SK-N-SH treated with all-trans-retinoic acid at 6 μM for 48 hours (cell line): Measurements from ENCODE around the gene PTPRN2.

Source experiments
- ATAC-seq: fragments of 200-7000 bp; cut with Tn5 transposase; 3 replicates; pipeline ENCODE4 v1.9.1; 2020; ENCODE audit warnings: mild to moderate bottlenecking, moderate library complexity
- ARNTL ChIP-seq: fragments of 450-650 bp; formaldehyde crosslinking; IDR thresholded peaks from 2 replicates; pipeline ENCODE4 v1.5.0; 2020; ENCODE audit warnings: low read depth, mild to moderate bottlenecking, moderate library complexity, borderline replicate concordance
- BACH2 ChIP-seq: fragments of 250-450 bp; sonication (Bioruptor Pico); IDR thresholded peaks from 2 replicates; pipeline ENCODE4 v1.9.0; 2021; ENCODE audit warnings: mild to moderate bottlenecking, borderline replicate concordance
- CSDC2 ChIP-seq: fragments of 250-450 bp; sonication (Bioruptor Pico); IDR thresholded peaks from 2 replicates; pipeline ENCODE4 v1.5.0; 2020; ENCODE audit warnings: mild to moderate bottlenecking, moderate library complexity
- ESRRG ChIP-seq: fragments of 250-450 bp; sonication (Bioruptor Pico); IDR thresholded peaks from 2 replicates; pipeline ENCODE4 v1.6.1; 2021; ENCODE audit warnings: mild to moderate bottlenecking
- GLIS3 ChIP-seq: fragments of 250-450 bp; sonication (Bioruptor Pico); IDR thresholded peaks from 2 replicates; pipeline ENCODE4 v1.5.0; 2020; ENCODE audit warnings: mild to moderate bottlenecking, moderate library complexity
- ISL1 ChIP-seq: fragments of 250-450 bp; sonication (Bioruptor Pico); IDR thresholded peaks from 2 replicates; pipeline ENCODE4 v2.1.2; 2022; ENCODE audit warnings: mild to moderate bottlenecking, moderate library complexity
- OSR1 ChIP-seq: fragments of 250-450 bp; sonication (Bioruptor Pico); IDR thresholded peaks from 2 replicates; pipeline ENCODE4 v1.8.0; 2022; ENCODE audit warnings: moderate library complexity, mild to moderate bottlenecking, inconsistent platforms
- PPARA ChIP-seq: fragments of 250-450 bp; sonication (Bioruptor Pico); IDR thresholded peaks from 2 replicates; pipeline ENCODE4 v1.5.0; 2020; ENCODE audit warnings: mild to moderate bottlenecking, borderline replicate concordance
- SNAI2 ChIP-seq: fragments of 250-450 bp; sonication (Bioruptor Pico); IDR thresholded peaks from 2 replicates; pipeline ENCODE4 v1.5.0; 2020; ENCODE audit warnings: mild to moderate bottlenecking, moderate library complexity
- TCF4 ChIP-seq: fragments of 250-450 bp; sonication (Bioruptor Pico); IDR thresholded peaks from 2 replicates; pipeline ENCODE4 v1.8.0; 2021; ENCODE audit warnings: mild to moderate bottlenecking, moderate library complexity, borderline replicate concordance
- TOX ChIP-seq: fragments of 250-450 bp; sonication (Bioruptor Pico); IDR thresholded peaks from 2 replicates; pipeline ENCODE4 v1.8.0; 2021; ENCODE audit warnings: mild to moderate bottlenecking, moderate library complexity, borderline replicate concordance
- ZFP3 ChIP-seq: fragments of 250-450 bp; sonication (Bioruptor Pico); IDR thresholded peaks from 2 replicates; pipeline ENCODE4 v1.5.0; 2020; ENCODE audit warnings: mild to moderate bottlenecking, moderate library complexity
- ZNF70 ChIP-seq: fragments of 450-650 bp; formaldehyde crosslinking; IDR thresholded peaks from 2 replicates; pipeline ENCODE4 v1.5.0; 2020; ENCODE audit warnings: mild to moderate bottlenecking, moderate library complexity
- ZNF8 ChIP-seq: fragments of 450-650 bp; formaldehyde crosslinking; IDR thresholded peaks from 2 replicates; pipeline ENCODE4 v1.5.0; 2020; ENCODE audit warnings: mild to moderate bottlenecking, moderate library complexity
- TF ChIP-seq, protein P1 (sequence below): fragments of 250-450 bp; sonication (Bioruptor Pico); IDR thresholded peaks from 2 replicates; pipeline ENCODE4 v1.5.1; 2021; ENCODE audit warnings: mild to moderate bottlenecking, moderate library complexity
- TF ChIP-seq, protein P2 (sequence below): fragments of 250-450 bp; sonication (Bioruptor Pico); IDR thresholded peaks from 2 replicates; pipeline ENCODE4 v1.8.0; 2021; ENCODE audit warnings: low read depth, mild to moderate bottlenecking, moderate library complexity, borderline replicate concordance
- TF ChIP-seq, protein P3 (sequence below): fragments of 250-450 bp; sonication (Bioruptor Pico); IDR thresholded peaks from 2 replicates; pipeline ENCODE4 v1.5.1; 2020; ENCODE audit warnings: low read depth, mild to moderate bottlenecking, moderate library complexity
- TF ChIP-seq, protein P4 (sequence below): fragments of 250-450 bp; sonication (Bioruptor Pico); IDR thresholded peaks from 2 replicates; pipeline ENCODE4 v1.5.0; 2020; ENCODE audit warnings: mild to moderate bottlenecking, moderate library complexity
- TF ChIP-seq, protein P5 (sequence below): fragments of 250-450 bp; sonication (Bioruptor Pico); IDR thresholded peaks from 2 replicates; pipeline ENCODE4 v1.8.0; 2020; ENCODE audit warnings: mild to moderate bottlenecking, moderate library complexity, borderline replicate concordance

Gene PTPRN2

DNA sequence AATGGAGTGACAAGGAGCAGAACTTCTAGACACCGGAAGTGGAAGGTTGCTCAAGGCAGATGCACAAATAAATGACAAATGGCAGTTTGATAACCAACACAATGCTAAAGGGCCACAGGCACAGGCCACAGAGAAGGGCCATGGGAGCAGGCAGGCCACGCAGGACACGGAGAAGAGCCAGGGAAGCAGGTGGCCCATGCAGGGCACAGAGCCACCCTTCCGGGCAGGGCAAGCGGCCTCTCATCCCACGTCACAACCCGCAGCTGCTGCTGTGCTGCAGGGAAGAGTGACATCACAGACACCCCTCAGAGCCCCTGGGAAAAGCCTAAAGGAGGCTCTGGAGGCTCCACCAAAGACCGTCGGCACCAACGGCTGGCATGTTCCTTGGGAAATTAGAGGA, 328.5 kb downstream of the PTPRN2 start:
- ATAC-seq = no peak
- TF ChIP-seq, protein P1, sequence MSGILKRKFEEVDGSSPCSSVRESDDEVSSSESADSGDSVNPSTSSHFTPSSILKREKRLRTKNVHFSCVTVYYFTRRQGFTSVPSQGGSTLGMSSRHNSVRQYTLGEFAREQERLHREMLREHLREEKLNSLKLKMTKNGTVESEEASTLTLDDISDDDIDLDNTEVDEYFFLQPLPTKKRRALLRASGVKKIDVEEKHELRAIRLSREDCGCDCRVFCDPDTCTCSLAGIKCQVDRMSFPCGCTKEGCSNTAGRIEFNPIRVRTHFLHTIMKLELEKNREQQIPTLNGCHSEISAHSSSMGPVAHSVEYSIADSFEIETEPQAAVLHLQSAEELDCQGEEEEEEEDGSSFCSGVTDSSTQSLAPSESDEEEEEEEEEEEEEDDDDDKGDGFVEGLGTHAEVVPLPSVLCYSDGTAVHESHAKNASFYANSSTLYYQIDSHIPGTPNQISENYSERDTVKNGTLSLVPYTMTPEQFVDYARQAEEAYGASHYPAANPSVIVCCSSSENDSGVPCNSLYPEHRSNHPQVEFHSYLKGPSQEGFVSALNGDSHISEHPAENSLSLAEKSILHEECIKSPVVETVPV (CRISPR knock-in tag) = no peak
- no peak for TF ChIP-seq OSR1 (CRISPR knock-in tag)
- TF ChIP-seq, protein P2, sequence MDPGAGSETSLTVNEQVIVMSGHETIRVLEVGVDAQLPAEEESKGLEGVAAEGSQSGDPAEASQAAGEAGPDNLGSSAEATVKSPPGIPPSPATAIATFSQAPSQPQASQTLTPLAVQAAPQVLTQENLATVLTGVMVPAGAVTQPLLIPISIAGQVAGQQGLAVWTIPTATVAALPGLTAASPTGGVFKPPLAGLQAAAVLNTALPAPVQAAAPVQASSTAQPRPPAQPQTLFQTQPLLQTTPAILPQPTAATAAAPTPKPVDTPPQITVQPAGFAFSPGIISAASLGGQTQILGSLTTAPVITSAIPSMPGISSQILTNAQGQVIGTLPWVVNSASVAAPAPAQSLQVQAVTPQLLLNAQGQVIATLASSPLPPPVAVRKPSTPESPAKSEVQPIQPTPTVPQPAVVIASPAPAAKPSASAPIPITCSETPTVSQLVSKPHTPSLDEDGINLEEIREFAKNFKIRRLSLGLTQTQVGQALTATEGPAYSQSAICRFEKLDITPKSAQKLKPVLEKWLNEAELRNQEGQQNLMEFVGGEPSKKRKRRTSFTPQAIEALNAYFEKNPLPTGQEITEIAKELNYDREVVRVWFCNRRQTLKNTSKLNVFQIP (CRISPR knock-in tag) = no peak
- TF ChIP-seq ZNF70 (CRISPR knock-in tag) = no peak
- no peak for TF ChIP-seq ISL1 (CRISPR knock-in tag)
- no peak for TF ChIP-seq TOX (CRISPR knock-in tag)
- no peak for TF ChIP-seq GLIS3
- TF ChIP-seq SNAI2 (CRISPR knock-in tag) = no peak

DNA sequence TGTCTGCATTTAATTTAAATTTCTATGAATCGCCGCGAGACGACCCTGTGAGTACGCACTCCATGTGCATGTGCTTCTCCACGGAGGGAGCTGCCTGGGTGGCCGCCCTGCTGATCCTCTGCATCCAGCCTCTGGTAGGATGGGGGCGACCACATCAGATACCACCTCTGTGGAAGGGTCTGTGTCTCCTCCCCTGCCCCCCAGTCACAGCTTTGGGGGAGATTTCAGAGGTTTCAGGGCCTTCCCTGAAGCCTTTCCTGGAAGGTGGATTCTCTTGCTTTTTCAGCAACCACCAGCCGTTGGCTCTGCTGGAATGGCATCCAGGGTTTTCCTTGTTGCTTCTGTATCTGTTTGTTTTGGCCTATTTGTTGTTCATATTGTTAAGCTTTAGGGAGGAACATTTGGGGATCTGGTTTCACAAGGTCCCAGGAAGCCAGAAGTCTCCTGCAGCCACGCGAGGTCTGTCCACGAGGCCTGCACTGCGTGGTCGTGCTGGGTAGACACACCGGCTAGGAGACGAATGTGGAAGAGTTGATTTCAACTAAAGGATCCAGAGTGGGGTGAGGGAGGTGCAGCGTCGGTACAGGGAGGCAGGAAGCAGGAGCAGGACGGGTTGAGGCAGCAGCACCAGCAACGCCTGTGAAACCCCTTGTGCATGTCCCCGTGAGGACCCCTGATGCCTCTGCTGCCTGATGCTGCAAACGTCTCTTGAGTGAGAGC, 329.1 kb downstream of the PTPRN2 start:
- TF ChIP-seq BACH2 (no peak), CSDC2 (CRISPR knock-in tag) (no peak), PPARA (no peak), ZFP3 (CRISPR knock-in tag) (no peak), GLIS3 (no peak), SNAI2 (CRISPR knock-in tag) (no peak), TCF4 (CRISPR knock-in tag) (no peak), ZNF8 (no peak), ESRRG (CRISPR knock-in tag) (no peak), ARNTL (CRISPR knock-in tag) (no peak)
- TF ChIP-seq, protein P3, sequence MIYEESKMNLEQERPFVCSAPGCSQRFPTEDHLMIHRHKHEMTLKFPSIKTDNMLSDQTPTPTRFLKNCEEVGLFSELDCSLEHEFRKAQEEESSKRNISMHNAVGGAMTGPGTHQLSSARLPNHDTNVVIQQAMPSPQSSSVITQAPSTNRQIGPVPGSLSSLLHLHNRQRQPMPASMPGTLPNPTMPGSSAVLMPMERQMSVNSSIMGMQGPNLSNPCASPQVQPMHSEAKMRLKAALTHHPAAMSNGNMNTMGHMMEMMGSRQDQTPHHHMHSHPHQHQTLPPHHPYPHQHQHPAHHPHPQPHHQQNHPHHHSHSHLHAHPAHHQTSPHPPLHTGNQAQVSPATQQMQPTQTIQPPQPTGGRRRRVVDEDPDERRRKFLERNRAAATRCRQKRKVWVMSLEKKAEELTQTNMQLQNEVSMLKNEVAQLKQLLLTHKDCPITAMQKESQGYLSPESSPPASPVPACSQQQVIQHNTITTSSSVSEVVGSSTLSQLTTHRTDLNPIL (CRISPR knock-in tag) = no peak
- TF ChIP-seq, protein P4, sequence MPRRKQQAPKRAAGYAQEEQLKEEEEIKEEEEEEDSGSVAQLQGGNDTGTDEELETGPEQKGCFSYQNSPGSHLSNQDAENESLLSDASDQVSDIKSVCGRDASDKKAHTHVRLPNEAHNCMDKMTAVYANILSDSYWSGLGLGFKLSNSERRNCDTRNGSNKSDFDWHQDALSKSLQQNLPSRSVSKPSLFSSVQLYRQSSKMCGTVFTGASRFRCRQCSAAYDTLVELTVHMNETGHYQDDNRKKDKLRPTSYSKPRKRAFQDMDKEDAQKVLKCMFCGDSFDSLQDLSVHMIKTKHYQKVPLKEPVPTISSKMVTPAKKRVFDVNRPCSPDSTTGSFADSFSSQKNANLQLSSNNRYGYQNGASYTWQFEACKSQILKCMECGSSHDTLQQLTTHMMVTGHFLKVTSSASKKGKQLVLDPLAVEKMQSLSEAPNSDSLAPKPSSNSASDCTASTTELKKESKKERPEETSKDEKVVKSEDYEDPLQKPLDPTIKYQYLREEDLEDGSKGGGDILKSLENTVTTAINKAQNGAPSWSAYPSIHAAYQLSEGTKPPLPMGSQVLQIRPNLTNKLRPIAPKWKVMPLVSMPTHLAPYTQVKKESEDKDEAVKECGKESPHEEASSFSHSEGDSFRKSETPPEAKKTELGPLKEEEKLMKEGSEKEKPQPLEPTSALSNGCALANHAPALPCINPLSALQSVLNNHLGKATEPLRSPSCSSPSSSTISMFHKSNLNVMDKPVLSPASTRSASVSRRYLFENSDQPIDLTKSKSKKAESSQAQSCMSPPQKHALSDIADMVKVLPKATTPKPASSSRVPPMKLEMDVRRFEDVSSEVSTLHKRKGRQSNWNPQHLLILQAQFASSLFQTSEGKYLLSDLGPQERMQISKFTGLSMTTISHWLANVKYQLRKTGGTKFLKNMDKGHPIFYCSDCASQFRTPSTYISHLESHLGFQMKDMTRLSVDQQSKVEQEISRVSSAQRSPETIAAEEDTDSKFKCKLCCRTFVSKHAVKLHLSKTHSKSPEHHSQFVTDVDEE (CRISPR knock-in tag) = no peak
- TF ChIP-seq, protein P1 (CRISPR knock-in tag) = no peak
- TF ChIP-seq, protein P5, sequence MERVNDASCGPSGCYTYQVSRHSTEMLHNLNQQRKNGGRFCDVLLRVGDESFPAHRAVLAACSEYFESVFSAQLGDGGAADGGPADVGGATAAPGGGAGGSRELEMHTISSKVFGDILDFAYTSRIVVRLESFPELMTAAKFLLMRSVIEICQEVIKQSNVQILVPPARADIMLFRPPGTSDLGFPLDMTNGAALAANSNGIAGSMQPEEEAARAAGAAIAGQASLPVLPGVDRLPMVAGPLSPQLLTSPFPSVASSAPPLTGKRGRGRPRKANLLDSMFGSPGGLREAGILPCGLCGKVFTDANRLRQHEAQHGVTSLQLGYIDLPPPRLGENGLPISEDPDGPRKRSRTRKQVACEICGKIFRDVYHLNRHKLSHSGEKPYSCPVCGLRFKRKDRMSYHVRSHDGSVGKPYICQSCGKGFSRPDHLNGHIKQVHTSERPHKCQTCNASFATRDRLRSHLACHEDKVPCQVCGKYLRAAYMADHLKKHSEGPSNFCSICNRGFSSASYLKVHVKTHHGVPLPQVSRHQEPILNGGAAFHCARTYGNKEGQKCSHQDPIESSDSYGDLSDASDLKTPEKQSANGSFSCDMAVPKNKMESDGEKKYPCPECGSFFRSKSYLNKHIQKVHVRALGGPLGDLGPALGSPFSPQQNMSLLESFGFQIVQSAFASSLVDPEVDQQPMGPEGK = no peak
- TF ChIP-seq, protein P2 (CRISPR knock-in tag) = no peak
- ATAC-seq = no peak
